ENCODE data around the gene PHACTR3.
A peak's percentile ranks its signal among the peaks of the same experiment; 100 is the strongest.
"Not testable (repeated sequence)": the region's sequence is repeated elsewhere in the genome, so short reads cannot be mapped to it uniquely, and the experiment has no call there.

Gene PHACTR3

DNA sequence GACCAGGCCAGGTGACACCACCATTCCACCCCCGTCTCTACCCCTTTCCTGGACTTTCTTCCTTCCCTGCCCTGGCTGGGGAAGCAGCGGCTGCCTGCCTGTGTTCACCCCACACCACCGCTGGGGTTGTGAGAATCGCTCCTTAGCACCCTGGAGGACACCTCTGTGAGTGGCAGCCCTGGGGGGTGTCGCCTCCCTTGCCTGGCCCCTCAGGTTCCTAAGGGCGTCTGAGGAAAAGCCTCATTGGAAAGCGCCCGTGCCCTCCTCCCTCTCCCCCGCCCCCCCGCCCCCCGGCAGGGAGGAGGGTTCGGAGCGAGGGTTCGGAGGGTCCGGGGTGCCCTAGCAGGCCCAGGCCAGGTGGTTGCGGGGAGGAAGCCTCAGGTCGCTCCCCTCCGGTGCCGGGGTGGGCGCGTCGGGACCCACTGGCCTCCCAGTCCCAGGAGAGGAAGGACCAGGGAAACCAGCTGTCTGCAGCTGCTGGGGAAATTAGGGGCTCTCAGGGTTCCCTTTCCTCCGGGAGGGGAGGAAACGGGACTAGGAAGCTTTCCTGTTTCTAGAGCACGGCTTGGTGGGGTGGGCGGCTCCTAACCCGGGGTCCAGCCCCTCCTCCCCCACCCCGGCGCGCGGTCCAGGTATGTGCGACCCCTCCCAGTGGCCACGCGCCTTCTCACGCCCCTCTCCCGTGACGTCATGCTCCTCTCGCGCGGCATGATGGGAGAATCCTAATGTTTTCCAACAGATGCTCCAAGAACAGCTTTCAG is at the start of gene PHACTR3:
TSS of gene PHACTR3 (plus strand) at position 760 of the 761 bp plus-strand sequence. CDS start 475 bp downstream, outside the sequence.
- DNase-seq = peak in 1 of 2 experiments; percentile 12

DNA sequence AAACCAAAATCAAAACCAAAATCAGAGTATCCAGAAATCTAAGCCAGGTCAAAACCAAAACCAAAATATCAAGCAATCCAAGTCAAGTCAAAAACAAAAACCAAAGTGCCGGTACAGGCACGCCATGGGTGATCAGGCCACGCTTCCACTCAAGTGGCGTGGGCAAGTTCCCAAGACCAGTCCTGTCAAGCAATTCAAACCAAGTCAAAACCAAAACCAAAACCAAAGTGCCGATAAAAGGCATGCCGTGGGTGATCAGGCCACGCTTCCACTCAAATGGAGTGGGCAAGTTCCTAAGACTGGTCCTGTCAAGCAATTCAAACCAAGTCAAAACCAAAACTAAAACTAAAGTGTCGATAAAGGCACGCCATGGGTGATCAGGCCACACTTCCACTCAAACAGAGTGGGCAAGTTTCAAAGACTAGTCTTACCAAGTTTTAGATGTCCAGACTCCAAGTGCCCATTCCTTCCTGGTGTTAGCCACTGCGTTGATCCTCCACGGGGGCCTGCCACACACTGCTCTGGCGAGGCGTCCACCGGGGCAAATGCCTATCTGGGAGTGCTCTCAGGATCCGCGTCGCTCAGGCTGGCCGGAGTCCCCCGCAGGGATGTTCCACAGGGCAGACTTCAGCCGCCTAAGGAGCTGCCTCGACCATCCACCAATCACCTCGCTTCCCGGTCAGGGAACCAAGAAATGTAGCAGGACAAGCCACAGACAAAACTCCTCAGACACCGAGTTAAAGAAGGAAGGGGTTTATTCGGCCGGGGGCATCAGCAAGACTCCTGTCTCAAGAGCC is 46.4 kb upstream of the PHACTR3 start:
- not testable (repeated sequence) for DNase-seq

DNA sequence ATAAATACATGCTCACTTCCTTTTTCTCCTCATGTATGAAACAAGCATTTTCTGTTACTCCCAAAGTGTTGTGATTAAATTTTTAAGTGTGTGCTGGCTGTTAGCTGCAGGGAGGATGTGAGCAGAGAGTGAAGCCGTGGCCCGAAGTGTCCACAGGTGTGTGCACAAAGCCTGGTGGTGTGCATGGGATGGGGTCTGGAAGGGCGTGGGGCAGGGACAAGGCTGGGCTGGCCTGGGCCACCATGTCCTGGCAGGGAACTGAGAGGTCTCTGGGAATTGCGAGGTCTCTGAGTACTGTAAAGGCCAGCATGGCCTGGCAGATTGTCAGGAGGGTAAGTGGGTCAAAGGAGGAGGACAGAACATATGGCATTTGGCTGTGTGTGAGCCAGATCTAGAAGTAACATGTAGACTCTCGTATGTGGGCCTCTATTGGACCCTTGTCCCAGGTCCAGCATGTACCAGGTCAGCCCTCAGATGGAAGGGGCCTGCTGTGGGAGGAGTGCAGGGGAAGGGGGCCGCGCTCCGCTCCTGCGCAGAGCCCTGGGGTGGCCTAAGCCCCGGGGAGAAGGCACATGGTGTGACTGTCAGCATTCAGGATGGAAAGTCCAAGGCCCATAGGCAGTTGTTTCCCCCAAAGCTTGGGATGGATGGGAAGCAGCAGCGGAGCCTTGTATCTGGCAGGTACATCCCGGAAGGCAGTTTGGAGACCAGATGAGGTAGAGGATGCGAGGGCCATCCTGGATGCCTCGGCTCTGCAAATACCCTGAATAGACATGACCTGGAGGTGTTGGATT is 45.1 kb upstream of the PHACTR3 start:
- DNase-seq = no peak

DNA sequence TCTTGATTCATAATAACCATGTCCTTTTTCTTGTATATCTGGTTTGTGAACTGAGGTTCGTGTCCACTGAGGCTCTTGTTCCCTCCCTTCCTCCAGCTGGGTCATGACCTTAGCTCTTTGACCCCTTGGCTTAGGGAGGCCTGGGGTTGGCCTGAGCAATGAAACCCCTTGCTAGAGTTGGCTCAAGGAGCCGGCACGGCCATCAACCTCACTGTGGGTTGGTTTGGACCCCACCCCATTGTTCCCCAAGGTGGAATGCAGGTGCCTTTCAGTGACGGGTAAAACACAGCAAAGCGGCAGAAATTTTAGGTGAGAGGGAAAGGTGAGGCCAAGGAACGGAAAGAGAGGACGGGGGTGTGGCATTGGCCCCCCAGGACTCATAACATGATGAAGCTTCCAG is 44.5 kb upstream of the PHACTR3 start:
- DNase-seq = no peak

DNA sequence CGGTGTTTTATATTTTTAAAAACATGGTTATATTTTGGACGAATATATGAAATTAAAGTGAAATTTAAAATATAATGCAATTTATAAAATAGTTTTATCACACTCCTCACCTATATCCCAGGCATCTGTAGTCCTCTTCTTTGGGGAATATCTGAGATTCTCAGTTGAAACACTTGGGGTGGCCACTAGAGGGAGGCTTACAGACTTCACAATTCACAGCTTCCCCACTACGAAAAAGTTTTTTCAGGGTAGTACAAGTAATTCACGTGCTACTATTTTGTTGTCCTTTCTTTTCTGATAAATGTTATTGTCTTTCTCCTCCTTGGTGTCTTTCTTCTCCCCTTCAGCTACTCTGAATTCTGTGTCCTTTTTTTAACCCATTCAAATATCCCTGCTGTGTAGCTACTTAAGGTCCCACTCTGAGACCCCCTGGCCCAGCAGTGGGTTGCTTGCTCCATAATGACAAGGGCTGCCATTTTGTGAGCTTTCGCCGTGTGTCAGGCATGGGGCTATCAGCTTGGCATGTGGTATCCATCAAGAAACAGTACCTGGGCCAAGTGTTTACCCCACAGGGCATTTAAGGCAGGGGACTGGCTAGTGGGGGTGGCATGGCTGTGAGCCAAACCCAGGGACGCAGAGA is 43.6 kb upstream of the PHACTR3 start:
- peak in 1 of 2 experiments; percentile 45 for DNase-seq

DNA sequence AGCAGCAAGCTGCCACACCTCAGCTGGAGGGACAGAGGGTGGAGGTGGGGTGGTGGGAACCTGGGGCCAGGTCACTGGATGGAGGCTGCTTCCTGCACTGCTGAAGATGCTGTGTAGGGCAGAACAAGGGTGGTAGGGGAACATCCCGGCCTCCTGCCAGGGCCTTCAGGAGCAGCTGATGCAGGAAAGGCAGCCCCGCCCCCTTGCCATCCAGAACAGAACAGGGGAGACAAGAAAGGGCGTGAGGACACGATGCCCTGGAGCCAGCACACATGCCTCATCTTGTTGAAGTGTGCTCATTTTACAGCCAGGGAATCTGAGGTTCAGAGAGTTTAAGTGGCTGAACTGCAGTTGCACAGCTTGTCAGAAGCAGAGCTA is 43.1 kb upstream of the PHACTR3 start:
- no peak for DNase-seq

DNA sequence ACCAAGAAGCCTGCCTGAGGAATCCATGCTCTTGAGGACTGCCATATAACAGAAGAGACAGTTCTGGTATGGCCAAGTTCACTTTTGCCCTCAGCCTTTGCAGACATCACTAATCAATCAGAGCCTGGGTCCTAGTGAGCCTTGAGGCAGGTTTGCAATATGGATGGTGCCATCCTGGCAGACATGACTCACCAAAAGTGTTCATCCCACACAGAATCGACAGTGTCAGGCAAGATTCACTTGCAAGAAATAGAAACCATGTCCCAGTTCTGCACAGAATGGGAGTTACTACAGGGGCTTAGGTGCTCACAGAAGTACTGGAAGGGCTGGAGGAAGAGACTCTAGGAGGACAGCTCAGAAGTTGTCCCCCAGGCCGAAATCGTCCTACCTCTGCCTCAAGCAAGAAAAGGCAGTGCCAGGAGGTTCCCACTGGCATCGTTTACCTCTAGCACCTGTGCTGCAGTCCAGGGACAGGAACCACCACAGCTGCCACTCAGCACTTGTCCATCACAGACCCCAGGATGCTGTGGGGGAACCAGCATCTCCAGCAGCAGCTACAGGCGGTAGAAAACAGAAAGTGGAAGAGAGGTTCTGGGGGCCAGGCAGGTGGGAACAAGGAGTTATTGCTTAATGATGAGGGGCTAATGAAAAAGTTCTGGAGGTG is 42.6 kb upstream of the PHACTR3 start:
- no peak for DNase-seq

DNA sequence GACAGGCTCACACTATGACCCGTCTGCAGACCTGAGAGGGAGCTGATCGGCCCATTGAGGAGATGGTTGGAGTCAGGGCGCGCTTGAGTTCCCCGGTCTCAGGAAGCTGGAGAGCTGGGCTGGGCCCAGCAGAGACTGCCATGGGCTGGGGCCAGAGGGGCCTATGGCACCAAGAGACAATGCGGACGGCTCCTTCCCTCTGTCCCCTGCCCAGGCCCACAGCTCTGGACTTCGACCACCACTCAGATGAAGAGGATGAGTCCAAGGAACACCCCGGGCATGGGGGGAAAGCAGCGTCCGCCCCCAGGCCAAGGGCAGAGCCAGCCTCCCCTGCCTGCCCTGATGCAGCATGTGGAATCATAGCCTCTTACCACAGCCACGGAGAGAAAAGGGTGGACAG is 40.2 kb upstream of the PHACTR3 start:
- no peak for DNase-seq

DNA sequence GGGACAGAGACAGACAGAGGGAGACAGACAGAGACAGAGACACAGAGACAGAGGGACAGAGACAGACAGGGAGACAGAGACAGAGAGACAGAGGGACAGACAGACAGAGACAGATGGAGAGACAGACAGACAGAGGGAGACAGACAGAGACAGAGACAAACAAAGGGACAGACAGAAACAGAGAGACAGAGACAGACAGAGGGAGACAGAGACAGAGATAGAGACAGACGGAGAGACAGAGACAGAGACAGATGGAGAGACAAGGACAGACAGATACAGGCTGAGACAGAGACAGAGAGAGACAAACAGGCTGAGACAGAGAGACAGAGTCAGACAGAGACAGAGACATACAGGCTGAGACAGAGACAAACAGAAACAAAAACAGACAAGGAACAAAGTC is 39.4 kb upstream of the PHACTR3 start:
- no peak for DNase-seq

DNA sequence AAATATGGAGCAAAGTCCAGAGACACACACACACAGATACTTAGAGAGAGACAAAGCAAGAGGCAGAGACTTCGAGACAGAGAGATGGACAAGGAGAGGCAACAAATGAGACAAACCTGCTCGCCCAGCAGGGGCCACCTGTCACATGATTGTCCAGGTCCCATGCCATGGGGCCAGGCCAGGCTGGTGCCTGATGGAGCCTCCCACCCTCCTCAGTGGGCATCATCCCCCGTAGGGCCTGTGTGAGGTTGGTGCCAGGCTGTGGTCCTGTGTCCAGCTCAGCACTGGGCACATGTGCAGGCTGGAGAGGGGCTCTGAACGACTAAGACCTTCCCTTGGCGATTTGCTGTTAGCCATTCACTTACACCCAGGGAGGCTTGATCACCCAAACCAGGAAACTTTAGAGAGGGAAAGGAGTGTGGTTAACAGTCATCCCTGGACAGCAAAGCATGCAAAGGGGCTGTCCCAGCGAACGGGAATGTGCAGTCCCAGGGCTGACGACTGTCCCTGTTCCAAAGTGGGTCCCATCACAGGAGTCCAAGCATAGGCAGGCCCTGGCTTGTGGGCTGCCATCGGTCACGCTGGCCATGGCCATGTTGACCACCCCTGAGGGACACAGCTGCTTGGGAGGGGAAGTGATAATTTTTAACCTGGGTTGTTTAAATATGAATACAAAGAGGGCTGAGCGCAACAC is 38.4 kb upstream of the PHACTR3 start:
- DNase-seq = no peak

DNA sequence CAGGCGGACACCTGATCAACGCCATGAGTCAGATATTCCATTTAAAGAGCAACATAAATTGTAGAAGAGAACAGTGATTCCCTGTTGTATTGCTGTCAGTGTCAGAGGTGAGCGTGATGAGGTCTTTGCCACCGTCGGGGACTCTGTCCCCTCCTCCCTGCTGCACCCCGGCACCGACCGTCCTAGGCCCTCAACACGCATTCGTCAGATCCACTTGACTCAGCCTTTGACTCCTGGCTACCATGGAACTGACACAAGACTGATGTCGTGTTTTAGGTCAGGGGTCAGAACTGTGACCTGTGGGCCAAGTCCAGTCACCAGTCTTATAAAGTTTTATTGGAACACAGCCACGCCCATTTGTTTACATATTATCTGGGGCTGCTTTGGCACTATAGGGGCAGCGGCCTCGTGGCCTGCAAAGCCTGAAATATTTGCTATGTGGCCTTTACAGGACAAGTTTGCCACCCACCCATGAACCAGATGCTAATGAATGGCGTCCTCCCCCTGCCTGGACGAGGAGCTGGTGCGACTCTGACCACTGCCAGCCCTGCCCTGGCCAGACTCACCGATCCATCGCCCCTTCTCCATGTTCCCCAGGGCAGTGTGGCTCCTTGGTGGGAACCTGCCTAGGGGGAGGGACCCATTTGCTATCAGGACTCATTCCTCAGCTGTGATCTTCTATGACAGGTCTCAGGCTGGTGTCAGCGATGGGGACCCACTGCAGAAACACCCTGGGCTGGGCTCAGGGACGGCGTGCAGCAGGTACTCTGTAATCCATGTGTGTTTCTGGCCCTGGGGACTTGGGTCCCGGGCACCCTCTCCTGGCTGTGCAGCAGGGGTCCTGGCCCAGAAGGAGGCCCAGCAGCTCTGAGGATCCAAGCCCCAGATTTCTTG is 37.5 kb upstream of the PHACTR3 start:
- no peak for DNase-seq

DNA sequence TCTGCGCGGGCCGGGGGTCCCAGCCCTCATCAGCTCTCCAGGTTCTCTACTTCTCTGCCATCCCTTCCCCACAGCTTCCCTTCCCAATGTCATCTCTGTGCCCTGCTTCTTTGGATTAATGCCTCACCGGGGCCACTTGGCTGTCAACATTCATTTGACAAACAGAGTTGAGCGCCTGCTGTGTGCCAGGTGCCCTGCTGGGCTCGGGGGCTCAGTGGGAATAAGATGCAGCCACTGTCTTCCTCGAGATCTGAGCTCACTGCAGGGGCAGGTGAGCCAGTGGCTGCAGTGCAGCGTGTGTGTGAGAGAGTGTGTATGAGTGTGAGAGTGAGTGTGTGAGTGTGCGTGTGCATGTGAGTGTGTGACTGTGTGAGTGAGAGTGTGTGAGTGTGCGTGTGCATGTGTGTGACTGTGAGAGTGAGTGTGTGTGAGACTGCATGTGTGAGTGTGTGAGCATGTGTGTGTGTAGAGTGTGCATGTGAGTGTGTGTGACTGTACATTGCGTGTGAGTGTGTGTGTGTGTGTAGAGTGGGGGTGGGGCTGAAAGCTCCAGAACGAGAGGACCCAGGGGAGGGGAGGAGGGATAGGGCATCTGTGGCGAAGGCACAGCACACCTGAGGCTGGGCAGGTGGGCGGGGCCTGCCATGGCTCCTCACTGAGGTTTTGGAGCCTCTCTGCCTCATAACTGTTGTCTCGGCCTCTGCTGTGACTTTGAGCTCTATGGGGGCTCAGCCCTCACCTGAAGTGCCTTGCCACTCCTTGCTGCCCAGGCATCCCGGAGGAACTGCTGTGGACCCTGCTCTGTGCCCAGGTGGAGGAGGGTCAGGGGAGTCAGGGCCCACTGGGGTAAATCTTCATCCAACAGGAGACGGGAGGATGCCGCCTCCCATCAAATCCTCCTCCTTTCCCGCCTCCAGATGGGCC is 36.5 kb upstream of the PHACTR3 start:
- DNase-seq = no peak

DNA sequence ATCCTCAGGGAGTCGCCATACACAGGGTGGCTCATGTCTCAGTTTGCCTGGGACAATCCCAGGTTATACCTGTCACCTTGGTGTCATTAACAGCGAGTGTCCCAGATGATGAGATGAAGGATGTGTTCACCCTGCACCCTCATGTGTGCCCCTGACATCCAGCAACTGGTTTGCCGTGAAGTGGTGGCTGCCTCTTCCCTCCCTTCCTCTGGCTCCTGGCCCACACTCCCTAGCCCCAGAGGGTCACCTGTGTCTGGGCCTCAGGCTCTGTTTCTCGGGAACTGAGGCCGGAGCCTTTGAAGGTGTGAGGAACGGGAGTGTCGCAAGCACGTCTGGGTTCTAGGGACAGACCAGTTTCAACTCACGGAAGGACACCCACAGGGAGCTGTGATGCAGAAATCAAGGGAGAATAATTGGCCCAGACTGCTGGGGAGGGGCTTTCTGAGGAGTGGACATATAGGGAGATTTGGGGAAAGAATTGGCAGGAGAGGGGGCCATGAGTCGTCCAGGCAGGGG is 35.8 kb upstream of the PHACTR3 start:
- no peak for DNase-seq

DNA sequence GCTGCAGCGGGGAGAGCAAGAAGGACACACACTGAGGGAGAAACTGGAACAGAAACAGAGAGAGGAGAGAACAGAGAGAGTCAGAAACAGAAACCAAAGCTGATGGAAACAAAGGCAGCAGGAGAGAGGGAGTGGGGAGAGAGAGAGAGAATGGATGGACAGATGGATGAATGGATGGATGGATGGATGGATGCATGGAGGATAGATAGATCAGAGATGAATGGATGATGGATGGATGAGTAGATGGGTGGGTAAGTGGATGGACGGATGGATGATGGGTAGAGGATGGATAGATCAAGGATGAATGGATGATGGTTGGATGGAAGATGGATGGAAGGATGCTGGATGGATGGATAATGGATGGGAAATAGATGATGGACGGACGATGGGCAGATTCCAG is 35.0 kb upstream of the PHACTR3 start:
- DNase-seq = no peak

DNA sequence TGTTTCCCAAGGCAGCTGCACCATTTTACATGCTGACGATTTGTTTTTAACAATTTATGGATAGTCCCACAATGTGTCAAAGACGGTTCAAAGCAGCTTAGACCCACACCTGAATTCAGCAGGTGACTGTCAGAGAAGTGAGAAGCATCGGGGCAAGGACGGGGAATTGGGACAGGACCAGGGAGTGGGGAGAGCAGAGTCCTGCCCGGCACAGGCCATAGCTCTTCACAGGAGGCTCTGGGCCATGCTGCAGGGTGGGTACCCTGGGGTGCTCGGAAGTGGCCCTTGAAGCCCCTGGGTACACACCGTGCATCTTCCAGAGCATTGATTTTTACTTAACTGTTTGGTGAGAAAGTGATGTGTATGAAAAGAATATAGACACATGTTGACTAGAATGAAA is 33.2 kb upstream of the PHACTR3 start:
- no peak for DNase-seq

DNA sequence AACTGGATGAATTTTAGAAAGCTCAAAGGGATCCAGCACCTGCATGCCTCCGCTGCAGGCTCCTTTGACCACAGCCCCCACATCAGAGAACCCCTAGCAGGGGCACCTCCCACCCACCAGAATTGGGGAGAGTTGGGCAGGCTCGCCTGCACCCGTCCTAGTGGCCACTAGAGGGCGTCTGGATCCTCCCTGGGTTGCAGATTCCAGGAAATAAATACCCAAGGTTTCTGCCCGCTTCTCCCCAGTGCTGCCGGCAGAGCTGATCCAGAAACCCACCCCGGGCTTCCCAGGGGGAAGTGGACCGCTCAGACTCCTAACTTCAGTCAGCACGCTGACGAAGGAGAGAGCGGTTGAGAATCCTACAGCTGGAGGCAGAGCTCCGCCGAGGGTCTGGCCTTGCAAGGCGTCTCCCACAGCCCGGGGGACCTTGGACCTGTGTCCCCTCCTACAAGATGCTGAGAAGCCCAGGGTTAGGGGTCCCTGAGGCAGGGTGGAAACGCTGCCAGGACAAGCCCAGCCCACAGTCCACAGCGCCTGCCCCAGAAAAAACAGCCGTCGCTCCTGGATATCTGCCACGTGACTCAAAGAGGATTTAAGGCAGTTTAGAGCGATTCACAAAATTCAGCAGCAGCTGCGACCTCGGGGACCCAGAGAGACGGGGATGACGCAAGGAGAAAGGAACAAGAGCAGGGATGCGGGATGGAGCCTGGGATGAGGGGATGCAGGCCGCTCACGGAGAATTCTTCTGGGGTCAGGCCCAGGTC is 32.6 kb upstream of the PHACTR3 start:
- DNase-seq = peak in 1 of 2 experiments; percentile 73

DNA sequence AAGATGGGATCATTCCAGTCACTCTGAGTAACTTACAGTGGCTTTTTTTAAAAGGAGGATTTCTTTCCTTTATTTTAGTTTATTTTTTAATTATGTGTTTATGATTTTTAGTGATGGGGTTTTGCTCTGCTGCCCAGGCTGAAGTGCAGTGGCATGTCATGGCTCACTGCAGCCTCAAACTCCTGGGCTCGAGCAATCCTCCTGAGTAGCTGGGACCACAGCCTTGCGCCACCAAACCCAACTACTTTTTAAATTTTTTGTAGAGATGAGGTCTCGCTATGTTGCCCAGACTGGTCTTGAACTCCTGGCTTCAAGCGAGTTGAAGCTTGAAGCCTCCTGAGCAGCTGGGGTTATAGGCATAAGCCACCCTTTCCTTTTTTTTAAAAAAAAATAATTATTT is 31.8 kb upstream of the PHACTR3 start:
- DNase-seq = no peak

DNA sequence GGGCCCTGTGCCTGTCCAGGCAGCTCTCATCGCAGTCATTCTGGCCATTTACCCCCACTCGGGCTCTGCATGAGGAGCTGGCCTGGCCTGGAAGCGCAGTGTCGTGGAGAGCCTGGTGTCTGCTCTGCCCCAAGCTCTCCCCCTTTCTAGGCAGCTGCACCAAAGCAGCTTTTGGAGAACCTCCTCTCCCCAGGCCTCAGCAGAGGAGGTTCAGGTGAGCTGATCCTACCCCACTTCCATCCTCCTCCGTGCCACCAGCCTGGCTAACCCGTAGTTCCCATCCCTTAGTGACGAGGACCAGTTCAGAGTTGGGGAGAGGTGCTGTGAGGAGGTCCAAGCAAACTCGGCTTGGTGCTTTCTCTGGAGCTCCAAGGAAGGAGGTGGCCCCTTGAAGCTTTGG is 30.5 kb upstream of the PHACTR3 start:
- DNase-seq = no peak

DNA sequence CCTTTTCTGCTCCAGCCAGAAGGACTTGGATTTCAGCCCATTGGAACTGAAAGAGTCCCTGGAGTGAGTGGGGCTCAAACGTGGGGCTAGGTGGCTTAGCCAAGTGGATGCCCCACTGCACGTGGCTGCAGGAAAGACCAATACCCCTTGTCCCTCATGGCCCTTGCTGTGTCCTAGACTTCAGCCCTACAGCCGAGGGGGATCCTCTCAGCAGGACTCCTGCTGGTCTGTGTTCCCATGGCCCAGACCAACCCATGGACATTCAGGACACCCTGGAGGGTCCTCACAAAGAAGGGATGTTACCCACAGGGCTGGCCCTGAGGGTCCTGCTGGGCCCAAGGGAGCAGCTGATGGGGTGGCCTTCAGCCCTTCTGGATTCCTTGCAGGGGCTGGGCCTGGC is 30.0 kb upstream of the PHACTR3 start:
- DNase-seq = no peak

All from NCI-H526 (cell line).